GM21529 (cell line): ENCODE results near the gene CDRT4.

ENCODE experiments used
- ATAC-seq: cut with Tn5 transposase; IDR thresholded peaks from one replicate; pipeline ENCODE4 v1.9.1; 2021; ENCODE audit not compliant: unreplicated experiment

Gene CDRT4

DNA sequence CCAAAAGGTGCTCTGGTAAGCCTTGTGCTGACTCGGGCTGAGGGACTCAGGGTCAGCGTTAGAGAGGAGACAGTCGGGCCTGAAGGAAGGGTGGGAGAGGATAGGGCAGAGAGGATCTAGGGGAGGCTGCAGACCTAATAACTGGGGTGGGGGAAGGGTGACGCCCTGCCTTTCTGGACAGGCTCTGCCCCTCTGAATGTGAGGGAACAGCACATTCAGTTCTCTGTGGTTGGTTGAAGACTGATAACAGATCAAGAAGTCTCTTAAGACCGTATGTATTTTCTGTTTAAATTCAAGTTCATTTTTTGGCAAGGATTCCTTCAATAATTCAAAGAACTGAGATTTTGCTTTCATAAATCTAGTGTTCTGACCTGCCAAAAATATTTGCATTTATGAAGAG is 69.8 kb downstream of the CDRT4 start:
- ATAC-seq = no peak

DNA sequence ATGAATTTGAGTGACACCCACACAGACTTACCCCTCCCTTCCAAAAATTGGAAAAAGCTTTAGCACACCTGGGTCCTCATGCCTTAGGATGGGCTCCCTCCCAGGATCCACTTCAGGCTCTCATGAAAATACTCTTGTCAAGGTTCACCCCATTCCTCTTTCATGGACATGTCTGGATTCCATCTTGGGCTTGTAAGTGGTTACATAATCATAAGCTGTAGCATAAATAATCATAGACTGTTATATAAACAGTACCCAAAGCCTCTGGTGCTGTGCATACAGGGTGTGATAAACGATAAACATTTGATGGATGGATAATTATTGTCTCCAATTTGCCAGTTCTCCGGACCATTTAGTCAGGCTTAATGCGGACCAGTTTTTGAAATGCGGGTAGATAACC is 72.3 kb downstream of the CDRT4 start:
- ATAC-seq = no peak

DNA sequence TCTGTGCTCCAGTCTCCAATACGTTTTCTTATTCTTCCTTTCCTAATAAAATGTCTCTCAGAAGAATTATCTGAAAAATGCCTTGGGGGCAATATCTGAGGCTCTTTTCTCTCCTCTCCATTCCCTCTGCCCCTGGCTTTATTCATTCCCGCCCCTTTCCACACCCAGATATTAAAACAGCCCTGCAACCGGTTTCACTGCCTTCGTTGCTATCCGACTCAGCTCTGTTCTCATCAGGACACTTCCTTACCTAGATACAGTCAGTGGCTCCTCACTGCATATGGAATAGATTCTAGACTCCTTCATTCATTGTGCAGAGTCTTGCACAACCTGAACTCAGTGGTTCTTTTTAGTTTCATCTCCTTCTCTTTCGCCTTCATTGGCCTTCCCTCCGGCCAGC is 74.0 kb downstream of the CDRT4 start:
- ATAC-seq = no peak

DNA sequence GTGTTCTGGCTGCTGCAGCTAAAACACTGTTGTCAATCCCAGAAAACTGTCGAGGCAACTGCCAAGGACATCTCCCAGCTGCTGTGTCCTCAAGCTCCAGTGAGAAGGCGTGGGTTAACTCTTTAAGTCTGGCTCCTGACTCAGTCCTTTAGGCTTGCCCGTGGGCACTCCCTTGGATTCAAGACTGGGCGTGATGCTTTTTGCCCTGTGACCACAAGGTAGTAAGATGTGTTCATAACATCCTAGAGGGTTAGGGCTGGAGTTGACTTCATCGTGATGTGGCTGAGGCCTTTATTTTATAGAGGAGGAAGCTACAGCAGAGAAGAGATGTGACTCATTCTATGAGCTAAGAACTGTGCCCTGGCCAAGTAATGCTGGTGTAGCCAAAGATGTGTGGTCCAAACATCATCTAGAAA is 75.1 kb downstream of the CDRT4 start:
- ATAC-seq = no peak

DNA sequence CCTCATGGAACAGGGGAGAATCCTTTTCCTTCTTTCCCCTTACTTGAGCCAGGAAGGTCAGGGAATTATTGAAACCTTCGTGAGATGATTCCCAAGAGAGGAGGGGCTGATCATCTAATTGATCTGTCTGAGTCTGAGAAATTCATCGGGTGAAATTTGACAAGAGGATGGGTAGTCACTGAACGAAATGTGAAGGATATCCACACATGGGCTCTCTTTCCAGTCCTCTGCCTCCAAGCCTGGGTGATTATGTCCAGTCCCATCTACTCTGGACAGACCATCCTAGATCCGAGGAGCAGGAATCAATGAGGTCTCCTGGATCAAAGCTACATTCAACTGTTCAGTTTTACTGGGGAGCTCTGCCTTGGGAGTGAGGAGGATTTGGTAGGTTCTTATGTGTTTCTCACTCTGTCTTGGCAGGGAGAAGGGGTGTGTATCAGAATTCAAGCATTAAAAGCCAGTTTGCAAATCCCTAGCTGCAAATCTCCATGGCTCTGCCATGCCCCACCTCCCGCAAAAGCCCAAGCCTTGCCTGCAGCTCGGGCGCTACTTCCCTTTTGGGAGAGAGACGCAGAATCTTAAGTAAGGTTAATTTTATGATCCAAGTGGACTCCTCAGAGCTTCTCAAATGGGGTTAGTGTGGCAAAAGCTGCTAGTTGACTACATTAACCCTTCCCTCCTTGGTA is 78.9 kb downstream of the CDRT4 start:
- ATAC-seq = no peak

DNA sequence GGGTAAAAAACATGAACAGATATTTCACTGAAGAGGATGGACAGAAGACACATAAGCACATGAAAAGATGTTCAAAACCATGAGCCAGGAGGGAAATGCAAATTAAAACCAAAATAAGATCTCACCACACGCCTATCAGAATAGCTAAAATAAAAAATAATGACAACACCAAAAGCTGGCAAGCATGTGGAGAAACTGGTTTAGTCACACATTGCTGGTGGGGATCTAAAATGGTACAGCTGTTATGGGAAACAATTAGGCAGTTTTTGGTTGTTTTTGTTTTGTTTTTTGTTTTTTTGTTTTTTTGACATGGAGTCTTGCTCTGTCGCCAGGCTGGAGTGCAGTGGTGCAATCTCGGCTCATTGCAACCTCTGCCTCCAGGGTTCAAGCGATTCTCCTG is 81.3 kb downstream of the CDRT4 start:
- no peak for ATAC-seq
